ENCODE results near the gene BASP1.
"Not testable (repeated sequence)": the region's sequence is repeated elsewhere in the genome, so short reads cannot be mapped to it uniquely, and the experiment has no call there.

- not testable (repeated sequence) for TF ChIP-seq CTCF, EZH2 (IDR thresholded peaks at IDR 0.05)
Observed at GRCh38 chr5:17311811-17312210, 94.4 kb downstream of the BASP1 start.
